ENCODE results near the gene PHACTR1. TPM values are rescaled to one million over a fixed set of nuclear protein-coding genes. Genes with fewer than 3 reads are reported as not detected.
"Not testable (repeated sequence)": the region's sequence is repeated elsewhere in the genome, so short reads cannot be mapped to it uniquely, and the experiment has no call there.

PHACTR1 gene
- polyA plus RNA-seq, 3 donors = 6.1 to 26.9 (median 7.6) TPM

- Histone ChIP-seq H2AFZ (ENCODE audit: insufficient read depth, low read depth, low read length, poor library complexity, severe bottlenecking) (no peak overlapping the region), H3K4me2 (replicated peaks; ENCODE audit: extremely low read depth, low read length, poor library complexity, severe bottlenecking) (no peak overlapping the region), H3K4me1 (ENCODE audit: control insufficient read depth in 1 of 2, insufficient read depth in 2 of 2, low read length in 2 of 2) (peaks cover 50 to 58% of the 10 kb centered on the region in 2 donors), H3K4me3 (replicated peaks in 1 of 3; ENCODE audit: low read depth in 2 of 3, low read length in 3 of 3) (no peak overlapping the region), H3K79me2 (ENCODE audit: insufficient read depth, low read length) (no peaks in the 10 kb centered on the region), H4K20me1 (ENCODE audit: insufficient read depth, low read length) (no peaks in the 10 kb centered on the region), H3K9me3 (replicated peaks in 1 of 2; ENCODE audit: control insufficient read depth in 1 of 2, insufficient read depth in 1 of 2, low read length in 2 of 2) (peaks cover 0 to 2% of the 10 kb centered on the region in 2 donors), H3K9ac (ENCODE audit: insufficient read depth, low read length, poor library complexity, severe bottlenecking) (no peak overlapping the region), H3K27ac (ENCODE audit: low read depth in 1 of 2, low read length in 2 of 2) (no peak overlapping the region), H3K36me3 (replicated peaks in 1 of 2; ENCODE audit: control insufficient read depth in 1 of 2, insufficient read depth in 2 of 2, low read length in 2 of 2) (no peaks in the 10 kb centered on the region), H3K27me3 (ENCODE audit: control insufficient read depth in 2 of 2, insufficient read depth in 2 of 2, low read length in 2 of 2) (no peaks in the 10 kb centered on the region)
- intact Hi-C loops (cut with micrococcal nuclease) = no loop called here
- H3K27me3 Mint-ChIP-seq (ENCODE audit: low read depth in 3 of 3) = peaks cover 0 to under 1% (median 0%) of the 10 kb centered on the region in 3 donors
- H3K27ac Mint-ChIP-seq = no peak overlapping the region
- no peak overlapping the region for H3K4me3 Mint-ChIP-seq
- H3K9me3 Mint-ChIP-seq = peaks cover 2 to 8% (median 5%) of the 10 kb centered on the region in 7 donors
- H3K4me1 Mint-ChIP-seq = peaks cover 48% of the 10 kb centered on the region
- no peak for TF ChIP-seq CTCF (IDR thresholded peaks at IDR 0.05)
- no CpG with 5 or more reads among the region's 2 CpGs for WGBS (ENCODE audit: insufficient coverage)
- no peaks in the 10 kb centered on the region for H3K36me3 Mint-ChIP-seq
- DNase-seq = no peak
Observed at GRCh38 chr6:12943549-12943948, 227.0 kb downstream of the PHACTR1 start.

- Histone ChIP-seq H2AFZ (ENCODE audit: insufficient read depth, low read depth, low read length, poor library complexity, severe bottlenecking) (no peak overlapping the region), H4K20me1 (ENCODE audit: insufficient read depth, low read length) (no peaks in the 10 kb centered on the region), H3K79me2 (ENCODE audit: insufficient read depth, low read length) (no peaks in the 10 kb centered on the region), H3K36me3 (replicated peaks in 1 of 2; ENCODE audit: control insufficient read depth in 1 of 2, insufficient read depth in 2 of 2, low read length in 2 of 2) (no peaks in the 10 kb centered on the region), H3K4me2 (replicated peaks; ENCODE audit: extremely low read depth, low read length, poor library complexity, severe bottlenecking) (no peak overlapping the region), H3K27me3 (ENCODE audit: control insufficient read depth in 2 of 2, insufficient read depth in 2 of 2, low read length in 2 of 2) (no peaks in the 10 kb centered on the region), H3K27ac (ENCODE audit: low read depth in 1 of 2, low read length in 2 of 2) (no peak overlapping the region), H3K4me1 (ENCODE audit: control insufficient read depth in 1 of 2, insufficient read depth in 2 of 2, low read length in 2 of 2) (peaks cover 50 to 58% of the 10 kb centered on the region in 2 donors), H3K9me3 (replicated peaks in 1 of 2; ENCODE audit: control insufficient read depth in 1 of 2, insufficient read depth in 1 of 2, low read length in 2 of 2) (peaks cover 0 to 2% of the 10 kb centered on the region in 2 donors), H3K9ac (ENCODE audit: insufficient read depth, low read length, poor library complexity, severe bottlenecking) (no peak overlapping the region), H3K4me3 (replicated peaks in 1 of 3; ENCODE audit: low read depth in 2 of 3, low read length in 3 of 3) (peak overlapping the region in 1 of 3 experiments; percentile 22)
- Mint-ChIP-seq H3K9me3 (peaks cover 2 to 8% (median 5%) of the 10 kb centered on the region in 7 donors), H3K4me3 (no peak overlapping the region), H3K27ac (peak overlapping the region in 2 of 7 donors; percentile 21 to 25), H3K36me3 (no peaks in the 10 kb centered on the region), H3K4me1 (peaks cover 48% of the 10 kb centered on the region), H3K27me3 (ENCODE audit: low read depth in 3 of 3) (no peaks in the 10 kb centered on the region)
- TF ChIP-seq CTCF (IDR thresholded peaks at IDR 0.05) = no peak
- WGBS (ENCODE audit: insufficient coverage) = 86% methylated on average over 1 of the region's 2 CpGs
- intact Hi-C loops (cut with micrococcal nuclease) = no loop called here
- DNase-seq = no peak
Observed at GRCh38 chr6:12944001-12944400, 227.4 kb downstream of the PHACTR1 start.

GRCh38 chr6:12944528-12944927, 228.0 kb downstream of the PHACTR1 start:
- H4K20me1 ChIP-seq (ENCODE audit: insufficient read depth, low read length); H3K4me2 ChIP-seq (replicated peaks; ENCODE audit: extremely low read depth, low read length, poor library complexity, severe bottlenecking); H3K79me2 ChIP-seq (ENCODE audit: insufficient read depth, low read length); H3K27me3 Mint-ChIP-seq (ENCODE audit: low read depth in 3 of 3); H3K9me3 ChIP-seq (replicated peaks in 1 of 2; ENCODE audit: control insufficient read depth in 1 of 2, insufficient read depth in 1 of 2, low read length in 2 of 2); DNase-seq; intact Hi-C loops (cut with micrococcal nuclease); H3K36me3 ChIP-seq (replicated peaks in 1 of 2; ENCODE audit: control insufficient read depth in 1 of 2, insufficient read depth in 2 of 2, low read length in 2 of 2); H3K36me3 Mint-ChIP-seq; H2AFZ ChIP-seq (ENCODE audit: insufficient read depth, low read depth, low read length, poor library complexity, severe bottlenecking); H3K9me3 Mint-ChIP-seq; H3K27me3 ChIP-seq (ENCODE audit: control insufficient read depth in 2 of 2, insufficient read depth in 2 of 2, low read length in 2 of 2); H3K9ac ChIP-seq (ENCODE audit: insufficient read depth, low read length, poor library complexity, severe bottlenecking); H3K4me3 ChIP-seq (replicated peaks in 1 of 3; ENCODE audit: low read depth in 2 of 3, low read length in 3 of 3): not testable (repeated sequence)
- H3K4me1 Mint-ChIP-seq = peaks cover 48% of the 10 kb centered on the region
- WGBS (ENCODE audit: insufficient coverage) = no CpG with 5 or more reads among the region's 16 CpGs
- Histone ChIP-seq H3K27ac (ENCODE audit: low read depth in 1 of 2, low read length in 2 of 2) (peak overlapping the region in 1 of 2 donors; percentile 58), H3K4me1 (ENCODE audit: control insufficient read depth in 1 of 2, insufficient read depth in 2 of 2, low read length in 2 of 2) (peaks cover 50 to 58% of the 10 kb centered on the region in 2 donors)
- peak overlapping the region in 1 of 2 donors; percentile 46 for H3K4me3 Mint-ChIP-seq
- H3K27ac Mint-ChIP-seq = peak overlapping the region in 6 of 7 donors; percentile 63 to 91 (median 86)

Measured in CD14-positive monocyte (primary cell).